CD4-positive, alpha-beta memory T cell (primary cell): ENCODE data around the gene MYOZ2. TPM values are rescaled to one million over a fixed set of nuclear protein-coding genes. Genes with fewer than 3 reads are reported as not detected.
A peak's percentile ranks its signal among the peaks of the same experiment; 100 is the strongest.

Experiments used
- CTCF ChIA-PET: fragments of 350-600 bp; sonication (Branson Sonifier 250); formaldehyde crosslinking; loops from one replicate; lab custom pipeline; 2021; ENCODE audit warnings: inconsistent platforms; ENCODE audit not compliant: partially characterized antibody; lab: Charles Lee
- POLR2A ChIA-PET: fragments of 350-600 bp; sonication (Branson Sonifier 250); formaldehyde crosslinking; loops from one replicate; lab custom pipeline; 2021; ENCODE audit not compliant: partially characterized antibody; lab: Charles Lee
- DNase-seq, 5 donors: peaks; one replicate each; pipeline versions ENCODE4 v3.0.0 to v3.0.0-alpha.2; 2020 to 2022; ENCODE audit warnings: mixed read lengths in 1 of 5
- H3K27ac ChIP-seq: one replicate; pipeline ENCODE4 v1.7.0; 2013; ENCODE audit warnings: low read depth, low read length
- H3K27me3 ChIP-seq: 2 replicates; pipeline ENCODE4 v1.7.0; 2013; ENCODE audit warnings: mild to moderate bottlenecking, low read length, moderate library complexity; ENCODE audit not compliant: insufficient read depth
- H3K36me3 ChIP-seq: 2 replicates; pipeline ENCODE4 v1.7.0; 2013; ENCODE audit warnings: mild to moderate bottlenecking, low read length, moderate library complexity; ENCODE audit not compliant: insufficient read depth
- H3K4me1 ChIP-seq: 2 replicates; pipeline ENCODE4 v1.7.0; 2013; ENCODE audit warnings: mild to moderate bottlenecking, low read length, moderate library complexity; ENCODE audit not compliant: insufficient read depth
- H3K4me3 ChIP-seq, 2 donors: one replicate each; pipeline ENCODE4 v1.7.0; 2013; ENCODE audit warnings: low read length in 2 of 2, mild to moderate bottlenecking in 1 of 2
- H3K9me3 ChIP-seq, 2 donors: one replicate each; pipeline ENCODE4 v1.7.0; 2013; ENCODE audit warnings: low read length in 2 of 2, control low read depth in 1 of 2; ENCODE audit not compliant: control insufficient read depth in 1 of 2
- H3K27ac Mint-ChIP-seq, 7 donors: one replicate each; pipeline ENCODE4 v1.8.0; 2020 to 2021; ENCODE audit warnings: mixed read lengths in 7 of 7, mild to moderate bottlenecking in 6 of 7, inconsistent platforms in 3 of 7, moderate library complexity in 3 of 7
- H3K27me3 Mint-ChIP-seq, 2 donors: one replicate each; pipeline ENCODE4 v1.8.0; 2020 to 2021; ENCODE audit warnings: mixed read lengths in 2 of 2
- H3K36me3 Mint-ChIP-seq, 2 donors: one replicate each; pipeline ENCODE4 v1.8.0; 2020 to 2021; ENCODE audit warnings: mixed read lengths in 2 of 2, inconsistent platforms in 1 of 2, mild to moderate bottlenecking in 1 of 2
- H3K4me1 Mint-ChIP-seq, 4 donors: one replicate each; pipeline ENCODE4 v1.8.0; 2020 to 2021; ENCODE audit warnings: mixed read lengths in 4 of 4, mild to moderate bottlenecking in 1 of 4
- H3K4me3 Mint-ChIP-seq, 8 donors: one replicate each; pipeline ENCODE4 v1.8.0; 2020 to 2021; ENCODE audit warnings: mixed read lengths in 8 of 8, mild to moderate bottlenecking in 7 of 8, moderate library complexity in 6 of 8, inconsistent platforms in 3 of 8
- H3K9me3 Mint-ChIP-seq, 8 donors: one replicate each; pipeline ENCODE4 v1.8.0; 2020 to 2021; ENCODE audit warnings: mixed read lengths in 8 of 8, mild to moderate bottlenecking in 5 of 8, inconsistent platforms in 3 of 8, moderate library complexity in 1 of 8
- intact Hi-C: fragments of 100-400 bp; cut with micrococcal nuclease; formaldehyde crosslinking; loops from one replicate; pipeline ENCODE4 v1.15.1; 2023
- polyA plus RNA-seq, 2 donors: library from polyadenylated mRNA; unstranded; fragments of 300-500 nt; fragmentation: Illumina TruSeq; gene quantifications; one replicate each; pipeline ENCODE4 v1.2.3, GENCODE V29; 2021
- total RNA-seq, 2 experiments: library from RNA; stranded (reverse); gene quantifications; one replicate each; pipeline ENCODE4 v1.2.3, GENCODE V29; 2021

The MYOZ2 gene
- total and polyA plus RNA-seq, 4 experiments from 2014 or later = not detected

DNA sequence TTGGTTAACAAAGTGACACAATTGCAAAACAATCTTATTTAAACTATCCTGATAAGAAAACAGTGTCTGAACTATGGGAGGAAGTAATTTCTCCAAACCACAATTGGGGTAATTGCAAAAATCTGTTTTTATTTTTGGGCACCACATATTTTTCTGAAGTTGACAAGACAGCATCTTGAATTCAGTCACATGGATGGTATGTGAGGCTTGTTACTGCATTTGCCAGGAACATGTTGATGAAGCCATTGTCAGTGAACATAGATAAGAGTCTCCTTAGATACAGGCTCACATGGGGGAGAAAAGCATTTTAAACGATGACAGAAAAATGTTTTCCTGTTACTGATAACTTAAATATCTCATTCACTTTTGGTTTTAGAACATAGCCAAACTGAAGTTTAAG, 71.4 kb downstream of the MYOZ2 start:
- Mint-ChIP-seq H3K36me3 (peaks cover 0 to 1% of the 10 kb centered on the region in 2 donors), H3K4me3 (peak overlapping the region in 1 of 8 donors; percentile 13), H3K27me3 (peaks cover 0 to 2% of the 10 kb centered on the region in 2 donors), H3K27ac (peak overlapping the region in 1 of 7 donors; percentile 66), H3K9me3 (peaks cover 0 to 1% (median 0%) of the 10 kb centered on the region in 8 donors), H3K4me1 (peaks cover 13 to 25% (median 15%) of the 10 kb centered on the region in 4 donors)
- ChIA-PET CTCF (interaction anchor here (0.9 kb wide), 1 partner anchor 19 kb away, joined by 3 read pairs; no protein-coding TSS in a partner anchor), POLR2A (interaction anchor here (0.6 kb wide), 1 partner anchor 19 kb away, joined by 3 read pairs; no protein-coding TSS in a partner anchor)
- Histone ChIP-seq H3K36me3 (no peaks in the 10 kb centered on the region), H3K4me3 (no peak overlapping the region), H3K9me3 (no peaks in the 10 kb centered on the region), H3K4me1 (peaks cover 10% of the 10 kb centered on the region), H3K27me3 (no peaks in the 10 kb centered on the region), H3K27ac (no peak overlapping the region)
- DNase-seq = no peak
- intact Hi-C loops = no loop called here

DNA sequence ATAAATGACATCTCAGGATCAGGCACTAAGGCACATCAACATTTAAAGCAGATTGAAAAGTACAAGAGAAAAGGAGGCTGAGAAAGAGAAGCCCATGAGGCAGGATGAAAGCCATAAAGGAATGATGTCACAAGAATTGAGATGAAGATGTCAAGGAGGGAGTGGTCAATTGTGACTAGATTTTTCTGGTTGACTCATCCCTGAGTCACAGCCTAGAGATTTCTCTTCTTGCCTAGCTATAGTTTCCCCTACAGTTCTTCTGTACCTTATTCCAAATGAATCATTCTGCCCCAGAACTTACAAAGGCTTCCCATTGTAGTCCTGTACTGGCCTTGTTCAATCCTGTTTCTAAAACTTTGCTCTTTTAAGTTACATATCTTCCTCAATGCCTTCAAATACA, 73.4 kb downstream of the MYOZ2 start:
- Histone ChIP-seq H3K9me3 (no peaks in the 10 kb centered on the region), H3K4me1 (peaks cover 16% of the 10 kb centered on the region), H3K4me3 (no peak overlapping the region), H3K36me3 (no peaks in the 10 kb centered on the region), H3K27me3 (no peaks in the 10 kb centered on the region), H3K27ac (no peak overlapping the region)
- peak overlapping the region in 1 of 8 donors; percentile 31 for H3K4me3 Mint-ChIP-seq
- peaks cover 0 to 12% of the 10 kb centered on the region in 2 donors for H3K36me3 Mint-ChIP-seq
- intact Hi-C loops = no loop called here
- H3K4me1 Mint-ChIP-seq = peaks cover 13 to 31% (median 24%) of the 10 kb centered on the region in 4 donors
- H3K27me3 Mint-ChIP-seq = no peaks in the 10 kb centered on the region
- ChIA-PET POLR2A (no interaction called here), CTCF (interaction anchor here (0.9 to 1.2 kb wide), 2 partner anchors 122 to 167 kb away, joined by 3 to 4 read pairs; no protein-coding TSS in a partner anchor)
- H3K9me3 Mint-ChIP-seq = peaks cover 0 to 1% (median 0%) of the 10 kb centered on the region in 8 donors
- no peak for DNase-seq
- peak overlapping the region in 1 of 7 donors; percentile 6 for H3K27ac Mint-ChIP-seq

DNA sequence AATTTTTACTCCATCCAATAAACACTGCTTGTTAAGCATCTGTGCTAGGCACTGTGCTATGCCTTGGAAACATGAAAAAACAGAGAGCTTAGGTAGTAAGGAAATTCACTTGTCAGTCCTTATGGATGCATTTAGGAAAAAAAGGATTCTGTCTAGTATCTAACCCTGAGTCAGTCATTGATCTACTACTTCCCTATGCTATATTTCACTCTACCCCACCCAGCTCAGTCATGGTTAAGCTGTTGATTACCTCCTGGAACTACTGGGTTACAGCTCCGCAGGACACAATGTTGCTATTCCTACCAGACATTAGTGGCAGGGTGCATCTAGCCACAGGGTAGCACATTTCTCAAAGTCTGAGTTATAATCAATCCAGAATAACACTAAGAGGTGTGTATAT, 74.0 kb downstream of the MYOZ2 start:
- H3K27ac ChIP-seq = no peak overlapping the region
- no peak overlapping the region for H3K4me3 ChIP-seq
- CTCF ChIA-PET = interaction anchor here (0.9 to 1.2 kb wide), 2 partner anchors 123 to 167 kb away, joined by 3 to 4 read pairs; no protein-coding TSS in a partner anchor
- Mint-ChIP-seq H3K9me3 (peaks cover 0 to 1% (median 0%) of the 10 kb centered on the region in 8 donors), H3K4me1 (peaks cover 13 to 32% (median 25%) of the 10 kb centered on the region in 4 donors), H3K27ac (no peak overlapping the region), H3K36me3 (peaks cover 0 to 12% of the 10 kb centered on the region in 2 donors), H3K27me3 (no peaks in the 10 kb centered on the region), H3K4me3 (no peak overlapping the region)
- H3K9me3 ChIP-seq = no peaks in the 10 kb centered on the region
- POLR2A ChIA-PET = no interaction called here
- intact Hi-C loops = no loop called here
- no peak for DNase-seq
- H3K4me1 ChIP-seq = peaks cover 21% of the 10 kb centered on the region
- H3K27me3 ChIP-seq = no peaks in the 10 kb centered on the region
- H3K36me3 ChIP-seq = no peaks in the 10 kb centered on the region

DNA sequence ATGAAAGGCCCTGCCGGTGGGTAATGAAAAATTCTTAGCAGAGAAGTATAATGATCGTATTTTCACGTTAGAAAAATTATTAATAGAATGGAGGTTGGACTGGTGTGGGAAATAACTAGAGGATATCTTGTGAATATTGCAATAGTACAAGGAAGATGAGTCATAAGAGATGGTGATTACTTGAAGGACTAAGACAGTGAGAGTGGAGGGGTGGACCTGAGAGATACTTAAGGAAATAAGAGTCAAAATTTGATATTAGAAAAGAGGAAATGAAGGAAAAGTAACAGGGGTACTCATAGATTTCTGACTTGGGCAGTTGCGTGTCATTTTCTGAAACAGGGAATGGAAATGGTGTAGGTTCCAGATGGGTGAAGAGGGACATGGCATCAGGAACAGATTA, 75.1 kb downstream of the MYOZ2 start:
- peaks cover 25% of the 10 kb centered on the region for H3K4me1 ChIP-seq
- H3K9me3 ChIP-seq = no peaks in the 10 kb centered on the region
- Mint-ChIP-seq H3K9me3 (peaks cover 0 to 1% (median 0%) of the 10 kb centered on the region in 8 donors), H3K36me3 (peaks cover 0 to 12% of the 10 kb centered on the region in 2 donors), H3K27me3 (no peaks in the 10 kb centered on the region), H3K4me3 (peak overlapping the region; percentile 93 to 99 (median 96)), H3K27ac (peak overlapping the region in 4 of 7 donors; percentile 10 to 89 (median 36)), H3K4me1 (peaks cover 15 to 36% (median 29%) of the 10 kb centered on the region in 4 donors)
- no peaks in the 10 kb centered on the region for H3K36me3 ChIP-seq
- POLR2A ChIA-PET = interaction anchor here (3.0 kb wide), 1 partner anchor 71 kb away, joined by 37 read pairs; no protein-coding TSS in a partner anchor
- intact Hi-C loops = loop anchor here (5.0 to 10.0 kb wide), 5 partner anchors 73 to 417 kb away; partner anchors contain the start of genes MYOZ2, PDE5A and SEC24D
- H3K27me3 ChIP-seq = no peaks in the 10 kb centered on the region
- no peak for DNase-seq
- H3K4me3 ChIP-seq = no peak overlapping the region
- CTCF ChIA-PET = no interaction called here
- H3K27ac ChIP-seq = no peak overlapping the region

DNA sequence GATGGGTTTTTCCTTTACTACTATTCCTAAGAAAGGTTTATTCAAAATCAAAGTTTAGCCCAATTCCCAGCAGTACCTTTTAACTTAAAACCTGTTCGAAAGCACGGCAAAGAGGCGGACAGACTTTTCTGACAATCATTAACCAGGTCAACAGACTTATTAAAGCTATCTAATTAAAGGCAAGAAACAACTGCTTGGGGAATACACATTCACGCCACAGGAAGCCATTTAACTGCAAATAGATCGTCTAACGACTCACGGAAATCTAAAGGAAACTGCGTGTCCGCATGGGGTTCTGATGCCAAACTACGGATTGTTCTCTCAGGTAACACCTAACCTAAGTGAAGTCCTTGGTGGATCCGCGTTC, 76.2 kb downstream of the MYOZ2 start:
- no peak for DNase-seq
- no peaks in the 10 kb centered on the region for H3K9me3 ChIP-seq
- Mint-ChIP-seq H3K27me3 (no peaks in the 10 kb centered on the region), H3K4me3 (peak overlapping the region; percentile 93 to 99 (median 96)), H3K4me1 (peaks cover 15 to 36% (median 25%) of the 10 kb centered on the region in 4 donors), H3K36me3 (peaks cover 0 to 12% of the 10 kb centered on the region in 2 donors), H3K27ac (peak overlapping the region; percentile 87 to 99 (median 97)), H3K9me3 (peaks cover 0 to 1% (median 0%) of the 10 kb centered on the region in 8 donors)
- H3K4me3 ChIP-seq = peak overlapping the region; percentile 98 to 99
- H3K27ac ChIP-seq = peak overlapping the region; percentile 75
- no peaks in the 10 kb centered on the region for H3K36me3 ChIP-seq
- no peaks in the 10 kb centered on the region for H3K27me3 ChIP-seq
- peaks cover 25% of the 10 kb centered on the region for H3K4me1 ChIP-seq
- intact Hi-C loops = loop anchor here (1.0 to 10.0 kb wide), 10 partner anchors 75 to 933 kb away; partner anchors contain the start of genes MAD2L1, MYOZ2, PDE5A and SEC24D
- ChIA-PET CTCF (interaction anchor here (0.9 to 3.0 kb wide), 6 partner anchors 55 to 171 kb away, joined by 3 to 22 read pairs (median 8); a partner anchor contains a TSS), POLR2A (interaction anchor here (0.6 to 3.3 kb wide), 20 partner anchors 9 to 375 kb away, joined by 3 to 59 read pairs (median 5); partner anchors contain the start of genes MYOZ2 and SEC24D)

DNA sequence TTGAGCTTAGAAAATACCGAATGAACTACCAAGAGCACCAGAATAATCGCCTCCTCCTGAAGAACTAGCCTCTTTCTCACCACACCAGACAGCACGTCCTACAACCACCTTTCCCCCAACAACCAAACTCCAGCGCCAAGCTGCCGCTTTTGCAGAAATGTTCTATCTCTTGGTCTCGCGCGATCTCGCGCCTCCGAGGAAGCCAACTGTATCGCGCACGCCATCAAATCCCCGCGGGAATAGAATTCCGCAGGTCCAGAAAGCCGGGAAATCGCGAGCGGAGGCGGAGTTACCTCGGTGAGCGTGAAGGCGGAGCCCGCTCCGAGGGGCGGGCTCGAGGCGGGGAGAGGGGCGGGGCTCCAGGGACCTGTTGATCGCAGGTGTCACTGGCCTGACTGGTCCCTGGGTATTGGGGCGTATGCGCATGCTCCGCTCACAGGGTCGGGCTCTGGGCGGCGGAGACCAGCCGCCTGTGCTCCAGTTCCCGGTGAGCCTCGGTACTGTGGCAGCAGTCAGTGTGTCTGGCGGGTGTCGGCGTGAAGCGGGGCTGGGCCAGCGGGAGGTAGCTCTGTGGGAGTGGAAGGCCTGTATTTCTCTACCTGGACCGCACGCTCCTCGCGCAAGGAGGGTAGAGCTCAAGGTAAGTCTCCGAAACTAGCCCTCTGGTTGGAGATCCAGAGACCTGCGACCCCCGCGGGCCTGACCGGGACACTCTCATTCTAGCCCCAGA, 76.8 kb downstream of the MYOZ2 start, which contains the start of gene USP53:
Gene USP53 (plus strand): TSS at position 480 of the 730 bp plus-strand sequence. CDS start 27,047 bp downstream, outside the sequence.
- ChIA-PET POLR2A (interaction anchor here (0.6 to 3.3 kb wide), 27 partner anchors 10 to 376 kb away, joined by 3 to 59 read pairs (median 4); partner anchors contain the start of genes MYOZ2 and SEC24D), CTCF (interaction anchor here (1.1 to 3.0 kb wide), 11 partner anchors 20 to 242 kb away, joined by 3 to 22 read pairs (median 5); a partner anchor contains a TSS)
- H3K9me3 ChIP-seq = no peaks in the 10 kb centered on the region
- peak within 1 kb of the TSS; percentile 75 for H3K27ac ChIP-seq
- H3K36me3 ChIP-seq = peaks cover under 1% of the 10 kb centered on the region
- H3K4me3 ChIP-seq = peak within 1 kb of the TSS; percentile 98 to 99
- peaks cover 25% of the 10 kb centered on the region for H3K4me1 ChIP-seq
- H3K27me3 ChIP-seq = no peaks in the 10 kb centered on the region
- intact Hi-C loops = loop anchor here (1.0 to 10.0 kb wide), 10 partner anchors 75 to 934 kb away; partner anchors contain the start of genes MAD2L1, MYOZ2, PDE5A and SEC24D
- H3K36me3 Mint-ChIP-seq = peaks cover 4 to 18% of the 10 kb centered on the region in 2 donors
- peaks cover 0 to 1% (median 0%) of the 10 kb centered on the region in 8 donors for H3K9me3 Mint-ChIP-seq
- DNase-seq = peak; percentile 95 to 98 (median 98)
- peak within 1 kb of the TSS; percentile 93 to 99 (median 96) for H3K4me3 Mint-ChIP-seq
- no peaks in the 10 kb centered on the region for H3K27me3 Mint-ChIP-seq
- H3K27ac Mint-ChIP-seq = peak within 1 kb of the TSS; percentile 87 to 99 (median 97)
- peaks cover 19 to 37% (median 28%) of the 10 kb centered on the region in 4 donors for H3K4me1 Mint-ChIP-seq
